ENCODE results near the gene GRID1.

Gene GRID1

GRCh38 chr10:86335257-86335656 is 31.3 kb downstream of the GRID1 start:
- Histone ChIP-seq H3K4ac (ENCODE audit: low read depth, low read length) (no peak overlapping the region), H4K8ac (ENCODE audit: low read depth, low read length) (no peak overlapping the region), H2BK15ac (replicated peaks; ENCODE audit: low read depth) (no peak overlapping the region), H2BK5ac (ENCODE audit: low read length) (no peak overlapping the region), H3K18ac (ENCODE audit: low read length) (no peak overlapping the region), H3K9ac (ENCODE audit: low read length) (no peak overlapping the region), H3K4me3 (ENCODE audit: low read length) (no peak overlapping the region), H3K79me2 (ENCODE audit: control insufficient read depth, insufficient read depth, low read length) (no peaks in the 10 kb centered on the region), H3K36me3 (ENCODE audit: control insufficient read depth, insufficient read depth, low read length) (no peaks in the 10 kb centered on the region), H2AK5ac (ENCODE audit: low read length) (no peak overlapping the region), H3K56ac (ENCODE audit: low read length) (no peak overlapping the region), H2BK120ac (ENCODE audit: low read depth, low read length) (no peak overlapping the region), H3K79me1 (ENCODE audit: low read length) (no peaks in the 10 kb centered on the region), H3K27ac (ENCODE audit: low read depth, low read length) (no peak overlapping the region), H3K27me3 (ENCODE audit: insufficient read depth, low read length, poor library complexity) (no peaks in the 10 kb centered on the region), H3K23ac (ENCODE audit: low read length) (no peak overlapping the region), H4K5ac (ENCODE audit: low read length) (no peak overlapping the region), H3K4me2 (ENCODE audit: low read length) (no peak overlapping the region), H3K4me1 (ENCODE audit: control insufficient read depth, low read depth, low read length) (no peaks in the 10 kb centered on the region)
- no peak for DNase-seq

- H3K27ac ChIP-seq (ENCODE audit: low read depth, low read length) = no peak overlapping the region
- H3K27me3 ChIP-seq (ENCODE audit: insufficient read depth, low read length, poor library complexity) = no peaks in the 10 kb centered on the region
- H3K4me3 ChIP-seq (ENCODE audit: low read length) = no peak overlapping the region
- H4K5ac ChIP-seq (ENCODE audit: low read length) = no peak overlapping the region
- no peaks in the 10 kb centered on the region for H3K36me3 ChIP-seq (ENCODE audit: control insufficient read depth, insufficient read depth, low read length)
- no peaks in the 10 kb centered on the region for H3K79me1 ChIP-seq (ENCODE audit: low read length)
- no CpG with 5 or more reads among the region's 4 CpGs for WGBS (ENCODE audit: extremely low coverage, insufficient coverage, low lambda C conversion rate)
- H3K79me2 ChIP-seq (ENCODE audit: control insufficient read depth, insufficient read depth, low read length) = no peaks in the 10 kb centered on the region
- no peak overlapping the region for H2BK15ac ChIP-seq (replicated peaks; ENCODE audit: low read depth)
- no peak overlapping the region for H3K4ac ChIP-seq (ENCODE audit: low read depth, low read length)
- DNase-seq = peak; percentile 80
- no peak overlapping the region for H4K8ac ChIP-seq (ENCODE audit: low read depth, low read length)
- no peak overlapping the region for H3K56ac ChIP-seq (ENCODE audit: low read length)
- no peak overlapping the region for H2BK120ac ChIP-seq (ENCODE audit: low read depth, low read length)
- H3K23ac ChIP-seq (ENCODE audit: low read length) = no peak overlapping the region
- H2AK5ac ChIP-seq (ENCODE audit: low read length) = no peak overlapping the region
- H2BK5ac ChIP-seq (ENCODE audit: low read length) = no peak overlapping the region
- no peak overlapping the region for H3K4me2 ChIP-seq (ENCODE audit: low read length)
- no peak overlapping the region for H3K18ac ChIP-seq (ENCODE audit: low read length)
- H3K9ac ChIP-seq (ENCODE audit: low read length) = no peak overlapping the region
- H3K4me1 ChIP-seq (ENCODE audit: control insufficient read depth, low read depth, low read length) = no peaks in the 10 kb centered on the region
These were observed 32.0 kb downstream of the GRID1 start for GRCh38 chr10:86334488-86335085.

GRCh38 chr10:86333826-86334487 is 32.6 kb downstream of the GRID1 start:
- Histone ChIP-seq H2BK15ac (replicated peaks; ENCODE audit: low read depth) (no peak overlapping the region), H3K4me3 (ENCODE audit: low read length) (no peak overlapping the region), H4K5ac (ENCODE audit: low read length) (no peak overlapping the region), H3K9ac (ENCODE audit: low read length) (no peak overlapping the region), H2BK5ac (ENCODE audit: low read length) (no peak overlapping the region), H3K18ac (ENCODE audit: low read length) (no peak overlapping the region), H3K27me3 (ENCODE audit: insufficient read depth, low read length, poor library complexity) (no peaks in the 10 kb centered on the region), H3K4me1 (ENCODE audit: control insufficient read depth, low read depth, low read length) (no peaks in the 10 kb centered on the region), H2AK5ac (ENCODE audit: low read length) (no peak overlapping the region), H3K79me2 (ENCODE audit: control insufficient read depth, insufficient read depth, low read length) (no peaks in the 10 kb centered on the region), H4K8ac (ENCODE audit: low read depth, low read length) (no peak overlapping the region), H3K56ac (ENCODE audit: low read length) (no peak overlapping the region), H3K36me3 (ENCODE audit: control insufficient read depth, insufficient read depth, low read length) (no peaks in the 10 kb centered on the region), H2BK120ac (ENCODE audit: low read depth, low read length) (no peak overlapping the region), H3K79me1 (ENCODE audit: low read length) (no peaks in the 10 kb centered on the region), H3K4me2 (ENCODE audit: low read length) (no peak overlapping the region), H3K27ac (ENCODE audit: low read depth, low read length) (no peak overlapping the region), H3K4ac (ENCODE audit: low read depth, low read length) (no peak overlapping the region), H3K23ac (ENCODE audit: low read length) (no peak overlapping the region)
- no peak for DNase-seq
- WGBS (ENCODE audit: extremely low coverage, insufficient coverage, low lambda C conversion rate) = no CpG with 5 or more reads among the region's 7 CpGs

- DNase-seq = no peak
- Histone ChIP-seq H3K4ac (ENCODE audit: low read depth, low read length) (no peak overlapping the region), H2BK120ac (ENCODE audit: low read depth, low read length) (no peak overlapping the region), H4K8ac (ENCODE audit: low read depth, low read length) (no peak overlapping the region), H3K4me1 (ENCODE audit: control insufficient read depth, low read depth, low read length) (no peaks in the 10 kb centered on the region), H3K79me2 (ENCODE audit: control insufficient read depth, insufficient read depth, low read length) (no peaks in the 10 kb centered on the region), H3K27ac (ENCODE audit: low read depth, low read length) (no peak overlapping the region), H2BK15ac (replicated peaks; ENCODE audit: low read depth) (no peak overlapping the region), H3K23ac (ENCODE audit: low read length) (no peak overlapping the region), H3K36me3 (ENCODE audit: control insufficient read depth, insufficient read depth, low read length) (no peaks in the 10 kb centered on the region), H3K79me1 (ENCODE audit: low read length) (no peaks in the 10 kb centered on the region), H2BK5ac (ENCODE audit: low read length) (no peak overlapping the region), H2AK5ac (ENCODE audit: low read length) (no peak overlapping the region), H3K56ac (ENCODE audit: low read length) (no peak overlapping the region), H3K27me3 (ENCODE audit: insufficient read depth, low read length, poor library complexity) (no peaks in the 10 kb centered on the region), H3K4me3 (ENCODE audit: low read length) (no peak overlapping the region), H3K4me2 (ENCODE audit: low read length) (no peak overlapping the region), H3K18ac (ENCODE audit: low read length) (no peak overlapping the region), H3K9ac (ENCODE audit: low read length) (no peak overlapping the region), H4K5ac (ENCODE audit: low read length) (no peak overlapping the region)
- WGBS (ENCODE audit: extremely low coverage, insufficient coverage, low lambda C conversion rate) = no CpG with 5 or more reads among the region's 8 CpGs
These were observed 34.7 kb downstream of the GRID1 start for GRCh38 chr10:86331861-86332260.

- no peaks in the 10 kb centered on the region for H3K79me2 ChIP-seq (ENCODE audit: control insufficient read depth, insufficient read depth, low read length)
- no peak overlapping the region for H3K4me2 ChIP-seq (ENCODE audit: low read length)
- no peak overlapping the region for H4K5ac ChIP-seq (ENCODE audit: low read length)
- no peak overlapping the region for H2BK120ac ChIP-seq (ENCODE audit: low read depth, low read length)
- no peak overlapping the region for H3K4ac ChIP-seq (ENCODE audit: low read depth, low read length)
- H3K23ac ChIP-seq (ENCODE audit: low read length) = no peak overlapping the region
- H2AK5ac ChIP-seq (ENCODE audit: low read length) = no peak overlapping the region
- no peak for DNase-seq
- no peak overlapping the region for H2BK15ac ChIP-seq (replicated peaks; ENCODE audit: low read depth)
- H3K18ac ChIP-seq (ENCODE audit: low read length) = no peak overlapping the region
- H3K36me3 ChIP-seq (ENCODE audit: control insufficient read depth, insufficient read depth, low read length) = no peaks in the 10 kb centered on the region
- H2BK5ac ChIP-seq (ENCODE audit: low read length) = no peak overlapping the region
- no peak overlapping the region for H3K27ac ChIP-seq (ENCODE audit: low read depth, low read length)
- H3K9ac ChIP-seq (ENCODE audit: low read length) = no peak overlapping the region
- WGBS (ENCODE audit: extremely low coverage, insufficient coverage, low lambda C conversion rate) = no CpG with 5 or more reads among the region's 10 CpGs
- no peaks in the 10 kb centered on the region for H3K27me3 ChIP-seq (ENCODE audit: insufficient read depth, low read length, poor library complexity)
- no peak overlapping the region for H3K4me3 ChIP-seq (ENCODE audit: low read length)
- H3K79me1 ChIP-seq (ENCODE audit: low read length) = no peaks in the 10 kb centered on the region
- H4K8ac ChIP-seq (ENCODE audit: low read depth, low read length) = no peak overlapping the region
- no peak overlapping the region for H3K56ac ChIP-seq (ENCODE audit: low read length)
- no peaks in the 10 kb centered on the region for H3K4me1 ChIP-seq (ENCODE audit: control insufficient read depth, low read depth, low read length)
These were observed 35.5 kb downstream of the GRID1 start for GRCh38 chr10:86330778-86331763.
